IMR-90 (cell line): ENCODE data around the gene FARSB. TPM values are rescaled to one million over a fixed set of nuclear protein-coding genes. Genes with fewer than 3 reads are reported as not detected.

Source experiments
- ATAC-seq: fragments of 200-7000 bp; cut with Tn5 transposase; 2 replicates; pipeline ENCODE4 v1.9.1; 2020; ENCODE audit warnings: low read depth, mild to moderate bottlenecking, moderate library complexity
- BruUV-seq: library from RNA; stranded (reverse); fragments of 400-500 nt; replicated peaks from 2 replicates; lab custom pipeline; 2021; lab: Mats Ljungman, UMichigan
- CTCF ChIA-PET: fragments of 300-600 bp; formaldehyde crosslinking; extraction: SDS; loops from one replicate; lab custom pipeline; 2021; ENCODE audit warnings: antibody characterized with exemption; lab: Yijun Ruan, JAX
- POLR2A ChIA-PET: fragments of 300-600 bp; sonication (Branson Sonifier 250); formaldehyde crosslinking; loops from one replicate; lab custom pipeline; 2022; ENCODE audit warnings: antibody characterized with exemption; ENCODE audit not compliant: unreplicated experiment; lab: Charles Lee
- DNase-seq: peaks from one replicate; pipeline ENCODE4 v3.0.0; 2013
- H2AFZ ChIP-seq: replicated peaks from 2 replicates; pipeline ENCODE3; 2013; ENCODE audit warnings: low read length, mild to moderate bottlenecking; ENCODE audit not compliant: poor library complexity
- H2AK5ac ChIP-seq: 2 replicates; pipeline ENCODE4 v1.6.1; 2013; ENCODE audit warnings: low read depth, low read length, inconsistent platforms
- H2AK9ac ChIP-seq: replicated peaks from 2 replicates; pipeline ENCODE3; 2013; ENCODE audit warnings: mild to moderate bottlenecking, low read depth, low read length, moderate library complexity; ENCODE audit not compliant: poor library complexity
- H2BK120ac ChIP-seq: 2 replicates; pipeline ENCODE4 v1.6.1; 2013; ENCODE audit warnings: low read depth, low read length, inconsistent platforms
- H2BK15ac ChIP-seq: 3 replicates; pipeline ENCODE4 v1.6.1; 2013; ENCODE audit warnings: low read depth, low read length, inconsistent platforms
- H2BK20ac ChIP-seq: 2 replicates; pipeline ENCODE4 v1.6.1; 2013; ENCODE audit warnings: low read depth, mild to moderate bottlenecking, inconsistent platforms, low read length, moderate library complexity
- H2BK5ac ChIP-seq: 2 replicates; pipeline ENCODE4 v1.6.1; 2013; ENCODE audit warnings: mild to moderate bottlenecking, low read depth, low read length, inconsistent platforms; ENCODE audit not compliant: poor library complexity, severe bottlenecking
- H3K14ac ChIP-seq: replicated peaks from 2 replicates; pipeline ENCODE4 v1.6.1; 2013; ENCODE audit warnings: low read depth, low read length, inconsistent platforms
- H3K18ac ChIP-seq: 2 replicates; pipeline ENCODE4 v1.6.1; 2013; ENCODE audit warnings: low read depth, low read length, control low read depth
- H3K23ac ChIP-seq: 2 replicates; pipeline ENCODE4 v1.6.1; 2013; ENCODE audit warnings: low read depth, low read length, inconsistent platforms
- H3K27ac ChIP-seq: 2 replicates; pipeline ENCODE4 v1.5.1; 2013; ENCODE audit warnings: mild to moderate bottlenecking, control low read depth, low read length; ENCODE audit not compliant: insufficient read depth
- H3K27me3 ChIP-seq: 2 replicates; pipeline ENCODE4 v1.6.1; 2013; ENCODE audit warnings: low read length; ENCODE audit not compliant: control insufficient read depth, insufficient read depth
- H3K36me3 ChIP-seq: 2 replicates; pipeline ENCODE4 v1.6.1; 2013; ENCODE audit warnings: low read length, mixed read lengths; ENCODE audit not compliant: control insufficient read depth, insufficient read depth
- H3K4ac ChIP-seq: 2 replicates; pipeline ENCODE4 v1.6.1; 2013; ENCODE audit warnings: low read depth, low read length, inconsistent platforms
- H3K4me1 ChIP-seq: 2 replicates; pipeline ENCODE4 v1.6.1; 2013; ENCODE audit warnings: low read length, mixed read lengths; ENCODE audit not compliant: control insufficient read depth, insufficient read depth
- H3K4me2 ChIP-seq: 2 replicates; pipeline ENCODE4 v1.6.1; 2013; ENCODE audit warnings: low read depth, mild to moderate bottlenecking, control low read depth, low read length, moderate library complexity
- H3K4me3 ChIP-seq: 2 replicates; pipeline ENCODE4 v1.5.1; 2013; ENCODE audit warnings: low read depth, mild to moderate bottlenecking, control low read depth, low read length, moderate library complexity; ENCODE audit not compliant: insufficient read depth
- H3K56ac ChIP-seq: 2 replicates; pipeline ENCODE4 v1.6.1; 2013; ENCODE audit warnings: low read length, inconsistent platforms; ENCODE audit not compliant: insufficient read depth; ENCODE audit errors: extremely low read depth
- H3K79me1 ChIP-seq, 2 experiments: 2 replicates each; pipeline ENCODE4 v1.6.1; 2013; ENCODE audit warnings: low read length in 2 of 2, inconsistent platforms in 1 of 2, low read depth in 1 of 2
- H3K9ac ChIP-seq: 2 replicates; pipeline ENCODE4 v1.6.1; 2013; ENCODE audit warnings: low read depth, low read length, control low read depth
- H3K9me1 ChIP-seq: 2 replicates; pipeline ENCODE4 v1.6.1; 2013; ENCODE audit warnings: low read length, inconsistent platforms; ENCODE audit not compliant: insufficient read depth
- H3K9me3 ChIP-seq: 2 replicates; pipeline ENCODE4 v1.6.1; 2013; ENCODE audit warnings: low read length; ENCODE audit not compliant: control insufficient read depth, insufficient read depth
- H4K20me1 ChIP-seq: 2 replicates; pipeline ENCODE4 v1.6.1; 2013; ENCODE audit warnings: low read length, inconsistent platforms; ENCODE audit not compliant: insufficient read depth
- H4K5ac ChIP-seq: 2 replicates; pipeline ENCODE4 v1.6.1; 2013; ENCODE audit warnings: mild to moderate bottlenecking, low read depth, low read length, control low read depth
- H4K8ac ChIP-seq, 2 experiments: 2 replicates each; pipeline ENCODE4 v1.6.1; 2013; ENCODE audit warnings: low read depth in 2 of 2, low read length in 2 of 2, control low read depth in 1 of 2, inconsistent platforms in 1 of 2
- H4K91ac ChIP-seq: 2 replicates; pipeline ENCODE4 v1.6.1; 2013; ENCODE audit warnings: low read depth, low read length, inconsistent platforms; ENCODE audit not compliant: insufficient read depth
- RCOR1 ChIP-seq: IDR thresholded peaks from 2 replicates; pipeline ENCODE4 v1.6.1; 2012; ENCODE audit warnings: mild to moderate bottlenecking, low read length, improper control_type of control experiment; ENCODE audit not compliant: insufficient replicate concordance
- WGBS, 2 experiments: methylation state at CpG; one replicate each; pipeline versions ENCODE4 v1.1.5 to v1.1.7; 2013; ENCODE audit warnings: missing lambda C conversion rate in 2 of 2; ENCODE audit not compliant: insufficient read length in 1 of 2; ENCODE audit errors: extremely low coverage in 2 of 2; 5-methylcytosine and 5-hydroxymethylcytosine counted together
- dilution Hi-C: fragments of 300-500 bp; cut with HindIII; formaldehyde crosslinking; loops from one replicate; pipeline ENCODE4 v1.14.3; 2018; ENCODE audit warnings: low sequenced_read_pairs; ENCODE audit not compliant: unreplicated experiment
- in situ Hi-C: fragments of 300-500 bp; cut with MboI; formaldehyde crosslinking; loops from 3 replicates; pipeline ENCODE4 v1.14.3; 2019; ENCODE audit warnings: low sequenced_read_pairs, inconsistent platforms, mixed read lengths
- intact Hi-C: fragments of 100-400 bp; cut with micrococcal nuclease; formaldehyde crosslinking; loops from 2 replicates; pipeline ENCODE4 v1.10.0; 2022
- polyA plus RNA-seq, 3 experiments: library from polyadenylated mRNA; depleted of rRNA; stranded (reverse); fragments of >200 nt; gene quantifications; 2 replicates each; pipeline ENCODE4 v1.2.3, GENCODE V29; 2012; ENCODE audit warnings: low replicate concordance in 1 of 3
- total RNA-seq: library from RNA; depleted of rRNA; stranded (reverse); fragments of >200 nt; gene quantifications from 2 replicates; pipeline ENCODE4 v1.2.3, GENCODE V29; 2012

Gene FARSB
- total and polyA plus RNA-seq, 2 of the 4 experiments (the other 2 are of a cell fraction) = 21.1 to 32.5 TPM

DNA sequence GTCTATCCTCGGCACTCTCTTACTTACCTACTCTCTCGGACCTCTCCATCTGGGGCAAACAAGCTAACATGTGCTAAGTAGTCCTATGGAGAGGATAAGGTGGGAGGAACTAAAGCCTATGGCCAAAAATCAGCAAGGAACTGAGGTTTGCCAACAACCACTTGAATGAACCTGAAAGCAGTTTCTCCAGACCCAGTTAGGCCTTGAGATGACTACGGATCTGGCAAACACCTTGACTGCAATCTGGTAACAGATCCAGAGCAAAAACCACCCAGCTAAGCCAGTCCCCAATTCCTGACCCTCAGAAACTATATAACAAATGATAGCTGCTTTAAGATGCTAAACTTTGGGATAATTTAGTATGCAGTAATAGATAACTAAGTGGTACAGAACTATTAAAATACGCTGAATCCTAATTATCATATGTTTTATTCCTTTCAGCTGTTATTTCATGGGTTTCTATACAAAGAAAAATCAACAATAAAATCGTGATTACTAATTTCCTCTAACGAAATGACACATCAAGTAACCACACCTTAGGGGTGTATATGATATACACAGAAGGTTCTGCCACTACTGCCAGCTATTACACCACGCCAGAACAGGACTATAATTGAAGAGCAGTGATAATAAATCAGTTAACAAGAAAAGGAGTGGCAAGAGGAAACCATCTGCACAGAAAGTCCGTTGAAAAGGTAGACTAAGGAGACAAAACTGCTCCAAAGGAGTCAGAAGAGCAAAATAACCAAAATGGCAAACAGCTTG is 3.2 kb downstream of the FARSB start:
- no peak overlapping the region for H2AK5ac ChIP-seq
- H3K14ac ChIP-seq = no peak overlapping the region
- no peak overlapping the region for H3K9ac ChIP-seq
- no peak overlapping the region for H2AK9ac ChIP-seq
- H2BK120ac ChIP-seq = no peak overlapping the region
- H2AFZ ChIP-seq = no peak overlapping the region
- intact Hi-C loops (no loop called here), in situ Hi-C loops (no loop called here), dilution Hi-C loops (no loop called here)
- H3K4me3 ChIP-seq = no peak overlapping the region
- no peak overlapping the region for H3K23ac ChIP-seq
- H3K4ac ChIP-seq = no peak overlapping the region
- H3K27ac ChIP-seq = no peak overlapping the region
- WGBS, 2 experiments = no CpG with 5 or more reads among the region's 8 CpGs
- POLR2A ChIA-PET = no interaction called here
- H2BK15ac ChIP-seq = no peak overlapping the region
- H4K20me1 ChIP-seq = 0 out of 2 replicates have a peak, but pooled peaks cover 3% of the 10 kb centered on the region
- no peak overlapping the region for H3K18ac ChIP-seq
- no peaks in the 10 kb centered on the region for H3K9me3 ChIP-seq
- BruUV-seq = no TSS peak
- peaks cover 44 to 56% of the 10 kb centered on the region in 2 experiments for H3K79me1 ChIP-seq
- peaks cover 7% of the 10 kb centered on the region for H3K36me3 ChIP-seq
- CTCF ChIA-PET = interaction anchor here (0.6 to 0.7 kb wide), 2 partner anchors 11 to 949 kb away, joined by 3 to 5 read pairs; partner anchors contain the start of gene SCG2
- TF ChIP-seq RCOR1 = no peak
- H2BK20ac ChIP-seq = no peak overlapping the region
- no peak overlapping the region for H3K4me2 ChIP-seq
- ATAC-seq (no peak), DNase-seq (no peak)
- no peak overlapping the region for H3K56ac ChIP-seq
- no peak overlapping the region for H4K91ac ChIP-seq
- no peak overlapping the region for H4K8ac ChIP-seq
- peaks cover 8% of the 10 kb centered on the region for H3K9me1 ChIP-seq
- no peak overlapping the region for H4K5ac ChIP-seq
- no peak overlapping the region for H2BK5ac ChIP-seq
- H3K4me1 ChIP-seq = no peaks in the 10 kb centered on the region; the same call in 1 of the 2 replicates
- no peaks in the 10 kb centered on the region for H3K27me3 ChIP-seq
